CD4-positive, CD25-positive, alpha-beta regulatory T cell (primary cell): Measurements from ENCODE around the gene FSTL4. TPM values are rescaled to one million over a fixed set of nuclear protein-coding genes. Genes with fewer than 3 reads are reported as not detected.

Source experiments
- ATAC-seq, 2 donors: fragments of 150-1000 bp; cut with Tn5 transposase; one replicate each; pipeline ENCODE4 v1.10.0; 2021; ENCODE audit warnings: low read depth in 2 of 2, moderate number of reproducible peaks in 2 of 2, moderate library complexity in 1 of 2
- DNase-seq, 3 donors: peaks; one replicate each; pipeline versions ENCODE4 v3.0.0 to v3.0.0-alpha.2; 2012 to 2022; ENCODE audit warnings: mixed read lengths in 1 of 3
- H3K27ac ChIP-seq: one replicate; pipeline ENCODE4 v1.7.0; 2013; ENCODE audit warnings: mild to moderate bottlenecking, low read length; ENCODE audit not compliant: insufficient read depth, poor library complexity, severe bottlenecking
- H3K27me3 ChIP-seq: one replicate; pipeline ENCODE4 v1.7.0; 2013; ENCODE audit warnings: low read length; ENCODE audit not compliant: control insufficient read depth, insufficient read depth
- H3K36me3 ChIP-seq: one replicate; pipeline ENCODE4 v1.7.0; 2013; ENCODE audit warnings: mild to moderate bottlenecking, low read length, moderate library complexity; ENCODE audit not compliant: control insufficient read depth, insufficient read depth
- H3K4me1 ChIP-seq: 2 replicates; pipeline ENCODE4 v1.7.0; 2013; ENCODE audit warnings: mild to moderate bottlenecking, low read length; ENCODE audit not compliant: insufficient read depth, control insufficient read depth, poor library complexity, severe bottlenecking
- H3K4me3 ChIP-seq: one replicate; pipeline ENCODE4 v1.7.0; 2013; ENCODE audit warnings: low read depth, mild to moderate bottlenecking, low read length, moderate library complexity
- H3K9me3 ChIP-seq, 2 experiments: 1 replicate in 1 of 2; 2 replicates in 1 of 2; pipeline ENCODE4 v1.7.0; 2013; ENCODE audit warnings: low read length in 2 of 2, mild to moderate bottlenecking in 1 of 2, moderate library complexity in 1 of 2; ENCODE audit not compliant: control insufficient read depth in 2 of 2
- H3K27ac Mint-ChIP-seq, 3 donors: one replicate each; pipeline ENCODE4 v1.8.0; 2020 to 2022; ENCODE audit warnings: mild to moderate bottlenecking in 3 of 3, mixed read lengths in 3 of 3, moderate library complexity in 2 of 3
- H3K27me3 Mint-ChIP-seq: one replicate; pipeline ENCODE4 v1.8.0; 2022; ENCODE audit warnings: mild to moderate bottlenecking, mixed read lengths
- H3K36me3 Mint-ChIP-seq: one replicate; pipeline ENCODE4 v1.8.0; 2020; ENCODE audit warnings: mixed read lengths
- H3K4me1 Mint-ChIP-seq, 4 donors: one replicate each; pipeline ENCODE4 v1.8.0; 2020 to 2022; ENCODE audit warnings: mixed read lengths in 4 of 4, mild to moderate bottlenecking in 1 of 4
- H3K4me3 Mint-ChIP-seq, 4 donors: one replicate each; pipeline ENCODE4 v1.8.0; 2020 to 2022; ENCODE audit warnings: mild to moderate bottlenecking in 4 of 4, mixed read lengths in 4 of 4, moderate library complexity in 3 of 4
- H3K9me3 Mint-ChIP-seq, 7 donors: one replicate each; pipeline ENCODE4 v1.8.0; 2020 to 2022; ENCODE audit warnings: mixed read lengths in 7 of 7, mild to moderate bottlenecking in 3 of 7, moderate library complexity in 2 of 7
- polyA plus RNA-seq, 4 donors: library from polyadenylated mRNA; unstranded; fragments of 300-500 nt; fragmentation: Illumina TruSeq; gene quantifications; one replicate each; pipeline ENCODE4 v1.2.3, GENCODE V29; 2021
- total RNA-seq: library from RNA; stranded (reverse); gene quantifications from one replicate; pipeline ENCODE4 v1.2.3, GENCODE V29; 2022

The FSTL4 gene
- total and polyA plus RNA-seq, 5 donors from 2014 or later: 0.57 TPM; not detected in 4

DNA sequence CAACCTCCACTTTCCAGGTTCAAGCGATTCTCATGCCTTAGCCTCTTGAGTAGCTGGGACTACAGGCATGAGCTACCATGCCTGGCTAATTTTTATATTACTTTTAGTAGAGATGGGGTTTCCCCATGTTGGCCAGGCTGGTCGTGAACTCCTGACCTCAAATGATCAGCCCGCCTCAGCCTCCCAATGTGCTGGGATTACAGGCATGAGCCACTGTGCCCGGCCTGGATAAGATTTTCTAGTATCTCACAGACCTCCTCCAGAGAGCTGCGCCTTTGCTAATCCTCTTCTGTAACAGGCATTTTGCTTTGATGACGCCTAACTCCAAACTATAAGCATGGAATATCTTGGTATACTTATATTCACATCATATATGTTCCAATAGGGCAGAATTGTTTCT lies 99.4 kb downstream of the FSTL4 start:
- Mint-ChIP-seq H3K27me3 (peaks cover 13% of the 10 kb centered on the region), H3K36me3 (no peaks in the 10 kb centered on the region), H3K9me3 (peaks cover 0 to 5% (median 0%) of the 10 kb centered on the region in 7 donors), H3K27ac (no peak overlapping the region), H3K4me3 (no peak overlapping the region), H3K4me1 (no peaks in the 10 kb centered on the region)
- ATAC-seq (no peak), DNase-seq (no peak)
- H3K9me3 ChIP-seq: no peaks in the 10 kb centered on the region
- H3K36me3 ChIP-seq: no peaks in the 10 kb centered on the region
- H3K4me1 ChIP-seq: no peaks in the 10 kb centered on the region
- H3K27me3 ChIP-seq: no peaks in the 10 kb centered on the region
- no peak overlapping the region for H3K27ac ChIP-seq
- no peak overlapping the region for H3K4me3 ChIP-seq

- H3K27ac ChIP-seq: no peak overlapping the region
- no peaks in the 10 kb centered on the region for H3K4me1 ChIP-seq
- Mint-ChIP-seq H3K27me3 (peaks cover 13% of the 10 kb centered on the region), H3K4me3 (no peak overlapping the region), H3K27ac (no peak overlapping the region), H3K4me1 (no peaks in the 10 kb centered on the region), H3K36me3 (no peaks in the 10 kb centered on the region), H3K9me3 (peaks cover 0 to 5% (median 0%) of the 10 kb centered on the region in 7 donors)
- no peaks in the 10 kb centered on the region for H3K27me3 ChIP-seq
- no peaks in the 10 kb centered on the region for H3K9me3 ChIP-seq
- DNase-seq (no peak), ATAC-seq (no peak)
- H3K36me3 ChIP-seq: no peaks in the 10 kb centered on the region
- no peak overlapping the region for H3K4me3 ChIP-seq
Measured at GRCh38 chr5:133511653-133512235, 100.6 kb downstream of the FSTL4 start.

GRCh38 chr5:133510634-133511262 lies 101.6 kb downstream of the FSTL4 start:
- DNase-seq: no peak
- Histone ChIP-seq H3K4me3 (no peak overlapping the region), H3K36me3 (no peaks in the 10 kb centered on the region), H3K27me3 (no peaks in the 10 kb centered on the region), H3K27ac (no peak overlapping the region), H3K4me1 (no peaks in the 10 kb centered on the region), H3K9me3 (no peaks in the 10 kb centered on the region)
- no peak overlapping the region for H3K27ac Mint-ChIP-seq
- peaks cover 13% of the 10 kb centered on the region for H3K27me3 Mint-ChIP-seq
- H3K4me3 Mint-ChIP-seq: no peak overlapping the region
- H3K4me1 Mint-ChIP-seq: no peaks in the 10 kb centered on the region
- no peak for ATAC-seq
- peaks cover 0 to 5% (median 0%) of the 10 kb centered on the region in 7 donors for H3K9me3 Mint-ChIP-seq
- no peaks in the 10 kb centered on the region for H3K36me3 Mint-ChIP-seq

DNA sequence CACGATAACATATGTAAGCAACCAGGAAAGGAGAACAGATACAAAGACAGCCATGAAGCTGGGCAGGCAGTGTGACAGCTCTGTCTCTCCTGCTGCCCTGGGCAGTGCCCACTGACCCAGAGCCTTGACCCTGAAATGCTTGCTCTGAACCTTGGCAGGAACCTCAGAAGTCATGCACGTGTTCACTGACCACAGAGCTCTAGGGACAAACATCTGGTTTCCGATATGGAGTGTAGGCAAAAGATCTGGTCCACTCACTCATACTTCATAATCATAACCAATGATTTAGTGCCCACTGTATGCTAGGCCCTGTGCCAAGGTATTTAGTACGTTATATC lies 102.6 kb downstream of the FSTL4 start:
- H3K27ac Mint-ChIP-seq: no peak overlapping the region
- H3K36me3 Mint-ChIP-seq: no peaks in the 10 kb centered on the region

DNA sequence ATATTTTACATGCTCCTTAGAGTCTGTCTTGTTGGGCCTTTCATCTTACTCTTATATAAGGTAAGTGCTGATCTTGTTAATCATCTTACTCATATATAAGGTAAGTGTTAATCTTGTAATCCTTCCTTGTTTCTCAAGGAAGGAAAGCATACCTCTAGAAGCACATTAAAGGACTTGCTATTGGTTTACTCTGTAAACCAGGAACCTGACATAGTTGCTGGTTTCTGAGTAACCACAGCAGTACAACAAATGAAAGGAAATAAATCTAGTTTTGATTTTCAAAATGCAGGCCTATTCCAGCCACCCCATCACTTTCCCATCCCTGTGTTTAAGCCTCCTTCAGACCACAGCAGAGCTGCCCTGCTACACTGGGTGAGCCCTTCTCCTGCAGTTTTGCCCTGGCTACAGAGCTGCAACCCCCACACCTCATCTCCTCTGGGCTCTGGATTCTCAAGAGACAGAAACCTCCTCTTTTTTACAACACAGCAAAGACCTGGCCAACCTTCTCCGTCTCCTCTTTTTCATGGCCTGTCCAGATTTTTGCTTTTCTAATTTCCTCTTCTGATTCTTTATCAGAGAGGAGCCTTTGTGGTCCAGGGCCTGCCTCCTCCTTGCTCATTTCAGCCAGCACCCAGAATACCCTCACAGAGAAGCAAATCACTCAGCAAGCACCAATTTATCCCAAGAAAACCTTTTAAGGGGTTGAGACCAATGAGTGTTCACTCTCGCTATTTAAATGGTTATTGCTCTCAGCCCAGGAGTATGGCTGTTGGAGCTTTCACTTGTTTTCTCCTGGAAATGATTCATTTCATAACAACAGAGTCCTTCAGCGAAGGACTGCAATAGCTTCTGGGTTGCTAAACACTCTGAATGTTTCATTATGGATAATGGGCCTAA lies 103.2 kb downstream of the FSTL4 start:
- no peaks in the 10 kb centered on the region for H3K27me3 ChIP-seq
- H3K36me3 ChIP-seq: no peaks in the 10 kb centered on the region
- Mint-ChIP-seq H3K27me3 (peaks cover 8% of the 10 kb centered on the region), H3K4me3 (no peak overlapping the region), H3K4me1 (no peaks in the 10 kb centered on the region), H3K9me3 (peaks cover 0 to 5% (median 0%) of the 10 kb centered on the region in 7 donors), H3K36me3 (no peaks in the 10 kb centered on the region), H3K27ac (no peak overlapping the region)
- no peak overlapping the region for H3K27ac ChIP-seq
- H3K9me3 ChIP-seq: no peaks in the 10 kb centered on the region
- no peak for DNase-seq
- no peak overlapping the region for H3K4me3 ChIP-seq
- ATAC-seq: no peak
- H3K4me1 ChIP-seq: no peaks in the 10 kb centered on the region

More for the DNA sequence above, 102.6 kb downstream of the FSTL4 start:
- H3K9me3 Mint-ChIP-seq: peaks cover 0 to 5% (median 0%) of the 10 kb centered on the region in 7 donors
- no peaks in the 10 kb centered on the region for H3K4me1 Mint-ChIP-seq
- ATAC-seq (no peak), DNase-seq (no peak)
- H3K27me3 Mint-ChIP-seq: peaks cover 8% of the 10 kb centered on the region
- Histone ChIP-seq H3K9me3 (no peaks in the 10 kb centered on the region), H3K27me3 (no peaks in the 10 kb centered on the region), H3K36me3 (no peaks in the 10 kb centered on the region), H3K4me3 (no peak overlapping the region), H3K4me1 (no peaks in the 10 kb centered on the region), H3K27ac (no peak overlapping the region)
- H3K4me3 Mint-ChIP-seq: no peak overlapping the region

- no peak overlapping the region for H3K4me3 ChIP-seq
- H3K27ac ChIP-seq: no peak overlapping the region
- H3K4me1 ChIP-seq: no peaks in the 10 kb centered on the region
- H3K27me3 Mint-ChIP-seq: peaks cover 8% of the 10 kb centered on the region
- peaks cover 0 to 5% (median 0%) of the 10 kb centered on the region in 7 donors for H3K9me3 Mint-ChIP-seq
- H3K9me3 ChIP-seq: no peaks in the 10 kb centered on the region
- H3K4me1 Mint-ChIP-seq: no peaks in the 10 kb centered on the region
- H3K36me3 ChIP-seq: no peaks in the 10 kb centered on the region
- DNase-seq: no peak
- no peak overlapping the region for H3K27ac Mint-ChIP-seq
- no peak for ATAC-seq
- H3K4me3 Mint-ChIP-seq: no peak overlapping the region
- H3K27me3 ChIP-seq: no peaks in the 10 kb centered on the region
- H3K36me3 Mint-ChIP-seq: no peaks in the 10 kb centered on the region
Measured at GRCh38 chr5:133508331-133508730, 104.0 kb downstream of the FSTL4 start.

- H3K27me3 Mint-ChIP-seq: peaks cover 4% of the 10 kb centered on the region
- no peak for DNase-seq
- no peaks in the 10 kb centered on the region for H3K36me3 Mint-ChIP-seq
- H3K4me3 ChIP-seq: no peak overlapping the region
- no peaks in the 10 kb centered on the region for H3K4me1 ChIP-seq
- H3K36me3 ChIP-seq: no peaks in the 10 kb centered on the region
- no peak for ATAC-seq
- H3K27ac Mint-ChIP-seq: no peak overlapping the region
- no peak overlapping the region for H3K27ac ChIP-seq
- H3K4me3 Mint-ChIP-seq: no peak overlapping the region
- H3K9me3 ChIP-seq: no peaks in the 10 kb centered on the region
- H3K4me1 Mint-ChIP-seq: no peaks in the 10 kb centered on the region
- H3K27me3 ChIP-seq: no peaks in the 10 kb centered on the region
- peaks cover 0 to under 1% (median 0%) of the 10 kb centered on the region in 7 donors for H3K9me3 Mint-ChIP-seq
Measured at GRCh38 chr5:133506181-133506580, 106.2 kb downstream of the FSTL4 start.
